B cell (primary cell): ENCODE measurements around the gene CAPZB. TPM values are rescaled to one million over a fixed set of nuclear protein-coding genes. Genes with fewer than 3 reads are reported as not detected.

ENCODE experiments used
- ATAC-seq: fragments of 200-7000 bp; cut with Tn5 transposase; one replicate; pipeline ENCODE4 v1.10.0; 2021; ENCODE audit warnings: low read depth, mild to moderate bottlenecking, moderate number of reproducible peaks, moderate library complexity
- CTCF ChIA-PET: fragments of 350-600 bp; sonication (Branson Sonifier 250); formaldehyde crosslinking; loops from one replicate; lab custom pipeline; 2021; ENCODE audit warnings: antibody characterized with exemption, inconsistent platforms; lab: Charles Lee
- POLR2A ChIA-PET: fragments of 350-600 bp; sonication (Branson Sonifier 250); formaldehyde crosslinking; loops from one replicate; lab custom pipeline; 2021; ENCODE audit warnings: antibody characterized with exemption; lab: Charles Lee
- DNase-seq: peaks from one replicate; pipeline ENCODE4 v3.0.0; 2013
- H2AFZ ChIP-seq: 2 replicates; pipeline ENCODE4 v1.6.1; 2012; ENCODE audit warnings: mild to moderate bottlenecking, low read depth, low read length; ENCODE audit not compliant: insufficient read depth, poor library complexity, severe bottlenecking
- H3K27ac ChIP-seq, 2 donors: 1 replicate in 1 of 2; 2 replicates in 1 of 2; pipeline ENCODE4 v1.5.1; 2012 to 2013; ENCODE audit warnings: low read length in 2 of 2, mild to moderate bottlenecking in 2 of 2, moderate library complexity in 1 of 2
- H3K27me3 ChIP-seq, 4 experiments: fragments of 200-600 bp in 1 of 4; sonication (generic) in 1 of 4; replicated peaks in 1 of 4; 1 replicate in 2 of 4; 2 replicates in 2 of 4; pipeline versions ENCODE4 v1.6.1 to v1.7.0; 2013 to 2016; ENCODE audit warnings: low read length in 3 of 4, mild to moderate bottlenecking in 2 of 4, mixed read lengths in 1 of 4, moderate library complexity in 1 of 4; ENCODE audit not compliant: insufficient read depth in 4 of 4, control insufficient read depth in 3 of 4; ENCODE audit errors: control extremely low read depth in 1 of 4
- H3K36me3 ChIP-seq, 2 experiments: replicated peaks in 1 of 2; 1 replicate in 1 of 2; 2 replicates in 1 of 2; pipeline versions ENCODE4 v1.6.1 to v1.7.1; 2013; ENCODE audit warnings: low read length in 1 of 2; ENCODE audit not compliant: insufficient read depth in 2 of 2, control insufficient read depth in 1 of 2; ENCODE audit errors: control extremely low read depth in 1 of 2, extremely low read depth in 1 of 2
- H3K4me1 ChIP-seq, 2 donors: fragments of 200-600 bp in 1 of 2; sonication (generic) in 1 of 2; 1 replicate in 1 of 2; 2 replicates in 1 of 2; pipeline versions ENCODE4 v1.5.1 to v1.6.1; 2013 to 2017; ENCODE audit warnings: low read length in 2 of 2; ENCODE audit not compliant: control insufficient read depth in 2 of 2, insufficient read depth in 2 of 2
- H3K4me2 ChIP-seq: replicated peaks from 2 replicates; pipeline ENCODE3; 2012; ENCODE audit warnings: mild to moderate bottlenecking, low read depth, low read length; ENCODE audit not compliant: poor library complexity, severe bottlenecking
- H3K4me3 ChIP-seq, 5 experiments: fragments of 200-600 bp in 1 of 5; sonication (generic) in 1 of 5; 1 replicate in 3 of 5; 2 replicates in 2 of 5; pipeline versions ENCODE4 v1.5.1 to v1.7.0; 2011 to 2016; ENCODE audit warnings: low read length in 4 of 5, mild to moderate bottlenecking in 4 of 5, low read depth in 2 of 5, control low read depth in 1 of 5, moderate library complexity in 1 of 5; ENCODE audit not compliant: insufficient read depth in 1 of 5; ENCODE audit errors: control extremely low read depth in 1 of 5, extremely low read depth in 1 of 5
- H3K79me2 ChIP-seq: fragments of 200-600 bp; sonication (generic); one replicate; pipeline ENCODE4 v1.6.0; 2016; ENCODE audit warnings: low read length; ENCODE audit not compliant: control insufficient read depth, insufficient read depth
- H3K9ac ChIP-seq: fragments of 200-600 bp; sonication (generic); 2 replicates; pipeline ENCODE4 v1.6.1; 2017; ENCODE audit warnings: mild to moderate bottlenecking, low read length, moderate library complexity
- H3K9me3 ChIP-seq, 3 donors: one replicate each; pipeline versions ENCODE4 v1.6.1 to v1.7.1; 2013; ENCODE audit warnings: low read length in 2 of 3; ENCODE audit not compliant: control insufficient read depth in 2 of 3, insufficient read depth in 1 of 3; ENCODE audit errors: control extremely low read depth in 1 of 3
- H4K20me1 ChIP-seq: 2 replicates; pipeline ENCODE4 v1.6.0; 2012; ENCODE audit warnings: mild to moderate bottlenecking, low read length; ENCODE audit not compliant: insufficient read depth, control insufficient read depth, poor library complexity, severe bottlenecking
- H3K27ac Mint-ChIP-seq: one replicate; pipeline ENCODE4 v1.8.0; 2021; ENCODE audit warnings: mixed read lengths
- H3K27me3 Mint-ChIP-seq: one replicate; pipeline ENCODE4 v1.8.0; 2021; ENCODE audit warnings: mixed read lengths
- H3K4me1 Mint-ChIP-seq: one replicate; pipeline ENCODE4 v1.8.0; 2021; ENCODE audit warnings: mixed read lengths
- H3K4me3 Mint-ChIP-seq: one replicate; pipeline ENCODE4 v1.8.0; 2021; ENCODE audit warnings: mixed read lengths
- H3K9me3 Mint-ChIP-seq: one replicate; pipeline ENCODE4 v1.8.0; 2022; ENCODE audit warnings: mixed read lengths; ENCODE audit not compliant: insufficient read depth
- CTCF ChIP-seq: fragments of 200-600 bp; IDR thresholded peaks from one replicate; pipeline ENCODE4 v1.8.0; 2022; ENCODE audit warnings: antibody characterized with exemption, mild to moderate bottlenecking
- EZH2 ChIP-seq: IDR thresholded peaks from 2 replicates; pipeline ENCODE4 v1.6.1; 2012; ENCODE audit warnings: borderline replicate concordance, low read depth, mild to moderate bottlenecking, moderate library complexity, low read length; ENCODE audit not compliant: insufficient read depth, poor library complexity, severe bottlenecking
- WGBS: methylation state at CpG from one replicate; pipeline ENCODE4 v1.1.5; 2013; ENCODE audit warnings: missing lambda C conversion rate; ENCODE audit not compliant: insufficient coverage; 5-methylcytosine and 5-hydroxymethylcytosine counted together
- intact Hi-C: fragments of 100-400 bp; cut with micrococcal nuclease; formaldehyde crosslinking; loops from one replicate; pipeline ENCODE4 v1.10.0; 2022
- polyA plus RNA-seq: library from polyadenylated mRNA; depleted of rRNA; stranded (reverse); fragments of >200 nt; gene quantifications from 2 replicates; pipeline ENCODE4 v1.2.3, GENCODE V29; 2012
- total RNA-seq, 2 donors: library from RNA; stranded (reverse); fragments of 120-200 nt in 1 of 2; gene quantifications; 1 replicate in 1 of 2; 2 replicates in 1 of 2; pipeline versions ENCODE4 v1.2.3 to v1.2.4, GENCODE V29; 2013 to 2022

The CAPZB gene
- total and polyA plus RNA-seq, 2 donors (not counting 1 experiment from before 2014, with no cell fraction given) = 126 to 193 TPM

GRCh38 chr1:19307794-19308508 lies 177.4 kb downstream of the CAPZB start:
- Histone ChIP-seq H3K4me3 (no peak overlapping the region), H3K9ac (no peak overlapping the region), H3K9me3 (no peaks in the 10 kb centered on the region), H3K79me2 (peaks cover 12% of the 10 kb centered on the region), H3K4me1 (peaks cover 13 to 16% of the 10 kb centered on the region in 2 donors), H3K27me3 (no peaks in the 10 kb centered on the region), H3K4me2 (no peak overlapping the region), H2AFZ (no peak overlapping the region), H4K20me1 (peaks cover 6% of the 10 kb centered on the region), H3K27ac (no peak overlapping the region), H3K36me3 (peaks cover 5 to 47% of the 10 kb centered on the region in 2 experiments)
- CTCF ChIA-PET = no interaction called here
- Mint-ChIP-seq H3K9me3 (no peaks in the 10 kb centered on the region), H3K27ac (no peak overlapping the region), H3K4me3 (no peak overlapping the region), H3K4me1 (peaks cover 17% of the 10 kb centered on the region), H3K27me3 (no peaks in the 10 kb centered on the region)
- TF ChIP-seq EZH2 (no peak), CTCF (no peak)
- ATAC-seq (no peak), DNase-seq (no peak)
- intact Hi-C loops = no loop called here
- POLR2A ChIA-PET = interaction anchor here (0.7 kb wide), 1 partner anchor 14 kb away, joined by 3 read pairs; no protein-coding TSS in a partner anchor
- 99% methylated on average over 10 of the region's 10 CpGs for WGBS

- peaks cover 6 to 51% of the 10 kb centered on the region in 2 experiments for H3K36me3 ChIP-seq
Measured at GRCh38 chr1:19306941-19307340, 178.4 kb downstream of the CAPZB start.

More at GRCh38 chr1:19306941-19307340, 178.4 kb downstream of the CAPZB start:
- no peaks in the 10 kb centered on the region for H3K27me3 Mint-ChIP-seq
- no peaks in the 10 kb centered on the region for H3K9me3 Mint-ChIP-seq
- intact Hi-C loops = no loop called here
- TF ChIP-seq EZH2 = no peak
- no peak for TF ChIP-seq CTCF
- Histone ChIP-seq H3K27ac (no peak overlapping the region), H3K27me3 (no peaks in the 10 kb centered on the region), H2AFZ (no peak overlapping the region), H3K79me2 (peaks cover 12% of the 10 kb centered on the region), H3K9me3 (no peaks in the 10 kb centered on the region), H3K9ac (no peak overlapping the region), H3K4me2 (no peak overlapping the region), H3K4me3 (no peak overlapping the region), H3K4me1 (peaks cover 9 to 10% of the 10 kb centered on the region in 2 donors), H4K20me1 (peaks cover 6% of the 10 kb centered on the region)
- POLR2A ChIA-PET = no interaction called here
- H3K4me3 Mint-ChIP-seq = no peak overlapping the region
- CTCF ChIA-PET = no interaction called here
- DNase-seq = no peak
- no peak overlapping the region for H3K27ac Mint-ChIP-seq
- no peak for ATAC-seq
- peaks cover 13% of the 10 kb centered on the region for H3K4me1 Mint-ChIP-seq
- WGBS = 94% methylated on average over 3 of the region's 6 CpGs
